Amygdala (tissue), 56 donors: Measurements from ENCODE around the gene SCGB1C1.
"Not testable (repeated sequence)": the region's sequence is repeated elsewhere in the genome, so short reads cannot be mapped to it uniquely, and the experiment has no call there.

Experiments used
- DNase-seq, 56 donors: peaks; one replicate each; lab custom pipeline; 2025; lab: John Stamatoyannopoulos, UW

SCGB1C1 gene

GRCh38 chr11:236774-237767 lies 44.2 kb downstream of the SCGB1C1 start, which contains the start of gene PSMD13:
Gene PSMD13 (plus strand): TSS chr11:236976. CDS start chr11:237050, 74 bp downstream.
- DNase-seq, result peak; percentile 24 to 90 (median 74)

DNA sequence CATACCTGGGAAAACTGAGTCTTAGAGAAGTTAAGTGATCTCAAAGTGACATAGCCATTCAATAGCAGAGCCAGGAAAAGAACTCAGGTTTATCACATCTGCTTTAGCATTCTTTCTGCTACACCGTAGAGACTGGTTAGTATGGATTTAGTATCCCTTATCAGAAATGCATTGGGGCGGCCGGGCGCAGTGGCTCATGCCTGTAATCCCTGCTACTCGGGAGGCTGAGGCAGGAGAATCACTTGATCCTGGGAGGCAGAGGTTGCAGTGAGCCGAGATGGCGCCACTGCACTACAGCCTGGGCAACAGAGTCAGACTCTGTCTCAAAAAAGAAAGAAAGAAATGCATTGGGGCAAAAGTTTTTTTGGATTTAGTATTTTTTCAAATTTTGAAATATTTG lies 45.5 kb downstream of the SCGB1C1 start:
- not testable (repeated sequence) for DNase-seq

- DNase-seq, result no peak
Observed at GRCh38 chr11:240315-240714, 47.4 kb downstream of the SCGB1C1 start.

GRCh38 chr11:241634-242033 lies 48.8 kb downstream of the SCGB1C1 start:
- DNase-seq, result no peak
